ENCODE data around the gene ZNF792.
"Not testable (repeated sequence)": the region's sequence is repeated elsewhere in the genome, so short reads cannot be mapped to it uniquely, and the experiment has no call there.

ZNF792 gene

GRCh38 chr19:34969721-34970120, 5.7 kb upstream of the ZNF792 start:
- in situ Hi-C loops (cut with HindIII; ENCODE audit: low sequenced_read_pairs) = no loop called here
- TF ChIP-seq CTCF (IDR thresholded peaks at IDR 0.05; ENCODE audit: low read depth, low read length) = no peak
- no peak for DNase-seq (ENCODE audit: low read depth, low spot score)
- H3K4me3 ChIP-seq (ENCODE audit: low read depth, low read length) = no peak overlapping the region

- no peak for TF ChIP-seq CTCF (IDR thresholded peaks at IDR 0.05; ENCODE audit: low read depth, low read length)
- DNase-seq (ENCODE audit: low read depth, low spot score) = no peak
- H3K4me3 ChIP-seq (ENCODE audit: low read depth, low read length) = no peak overlapping the region
- in situ Hi-C loops (cut with HindIII; ENCODE audit: low sequenced_read_pairs) = no loop called here
Measured at GRCh38 chr19:34967551-34967950, 3.5 kb upstream of the ZNF792 start.

- in situ Hi-C loops (cut with HindIII; ENCODE audit: low sequenced_read_pairs); DNase-seq (ENCODE audit: low read depth, low spot score); H3K4me3 ChIP-seq (ENCODE audit: low read depth, low read length): not testable (repeated sequence)
Measured at GRCh38 chr19:34965505-34965904, 1.5 kb upstream of the ZNF792 start.

- no peak overlapping the region for H3K4me3 ChIP-seq (ENCODE audit: low read depth, low read length)
- in situ Hi-C loops (cut with HindIII; ENCODE audit: low sequenced_read_pairs) = no loop called here
- DNase-seq (ENCODE audit: low read depth, low spot score) = no peak
- no peak for TF ChIP-seq CTCF (IDR thresholded peaks at IDR 0.05; ENCODE audit: low read depth, low read length)
Measured at GRCh38 chr19:34964598-34964997, 569 bp upstream of the ZNF792 start.

GRCh38 chr19:34962687-34963572, 1.1 kb downstream of the ZNF792 start:
- peak; percentile 35 for DNase-seq (ENCODE audit: low read depth, low spot score)
- peak overlapping the region; percentile 72 for H3K4me3 ChIP-seq (ENCODE audit: low read depth, low read length)
- in situ Hi-C loops (cut with HindIII; ENCODE audit: low sequenced_read_pairs) = no loop called here
- no peak for TF ChIP-seq CTCF (IDR thresholded peaks at IDR 0.05; ENCODE audit: low read depth, low read length)

- in situ Hi-C loops (cut with HindIII; ENCODE audit: low sequenced_read_pairs) = no loop called here
- H3K4me3 ChIP-seq (ENCODE audit: low read depth, low read length) = peak overlapping the region; percentile 72
- no peak for DNase-seq (ENCODE audit: low read depth, low spot score)
- no peak for TF ChIP-seq CTCF (IDR thresholded peaks at IDR 0.05; ENCODE audit: low read depth, low read length)
Measured at GRCh38 chr19:34961775-34962686, 2.0 kb downstream of the ZNF792 start.
